Hepatocyte (in vitro differentiated cells): ENCODE data around the gene KRT7. TPM values are rescaled to one million over a fixed set of nuclear protein-coding genes. Genes with fewer than 3 reads are reported as not detected.
"Not testable (repeated sequence)": the region's sequence is repeated elsewhere in the genome, so short reads cannot be mapped to it uniquely, and the experiment has no call there.

Experiments
- DNase-seq: peaks from one replicate; pipeline ENCODE4 v3.0.0-alpha.2; 2016; ENCODE audit warnings: low spot score
- H2AFZ ChIP-seq: fragments of 200-600 bp; sonication (generic); 2 replicates; pipeline ENCODE4 v1.6.0; 2016; ENCODE audit warnings: antibody characterized with exemption, mild to moderate bottlenecking
- H3K27ac ChIP-seq: fragments of 200-600 bp; sonication (generic); 2 replicates; pipeline ENCODE4 v1.5.1; 2016; ENCODE audit warnings: mild to moderate bottlenecking
- H3K27me3 ChIP-seq: fragments of 200-600 bp; sonication (generic); 2 replicates; pipeline ENCODE4 v1.6.1; 2016
- H3K36me3 ChIP-seq: fragments of 200-600 bp; sonication (generic); replicated peaks from 2 replicates; pipeline ENCODE4 v1.5.1; 2016; ENCODE audit warnings: low read depth; ENCODE audit not compliant: insufficient read depth
- H3K4me1 ChIP-seq: fragments of 200-600 bp; sonication (generic); 2 replicates; pipeline ENCODE4 v1.5.1; 2016; ENCODE audit warnings: mild to moderate bottlenecking, moderate library complexity; ENCODE audit not compliant: insufficient read depth
- H3K4me2 ChIP-seq: fragments of 200-600 bp; sonication (generic); 2 replicates; pipeline ENCODE4 v1.6.0; 2016
- H3K4me3 ChIP-seq: fragments of 200-600 bp; sonication (generic); 2 replicates; pipeline ENCODE4 v1.5.1; 2016; ENCODE audit warnings: mild to moderate bottlenecking
- H3K79me2 ChIP-seq: fragments of 200-600 bp; sonication (generic); 2 replicates; pipeline ENCODE4 v1.6.0; 2017; ENCODE audit warnings: mild to moderate bottlenecking
- H3K9me2 ChIP-seq: fragments of 200-600 bp; sonication (generic); replicated peaks from 2 replicates; pipeline ENCODE4 v1.6.0; 2017; ENCODE audit warnings: mild to moderate bottlenecking; ENCODE audit not compliant: insufficient read depth
- H3K9me3 ChIP-seq: fragments of 200-600 bp; sonication (generic); 2 replicates; pipeline ENCODE4 v1.5.1; 2016; ENCODE audit warnings: low read depth, mild to moderate bottlenecking
- H4K20me1 ChIP-seq: fragments of 200-600 bp; sonication (generic); 2 replicates; pipeline ENCODE4 v1.6.0; 2016; ENCODE audit warnings: mild to moderate bottlenecking; ENCODE audit not compliant: insufficient read depth, poor library complexity, severe bottlenecking
- CTCF ChIP-seq: fragments of 200-600 bp; sonication (generic); IDR thresholded peaks from 2 replicates; pipeline ENCODE4 v1.5.1; 2016; ENCODE audit warnings: antibody characterized with exemption, mild to moderate bottlenecking; ENCODE audit not compliant: poor library complexity
- EZH2 ChIP-seq: fragments of 200-600 bp; sonication (generic); IDR thresholded peaks from 2 replicates; pipeline ENCODE4 v1.6.1; 2016; ENCODE audit warnings: antibody characterized with exemption, mild to moderate bottlenecking, borderline replicate concordance
- EZH2phosphoT487 ChIP-seq: fragments of 200-600 bp; sonication (generic); IDR thresholded peaks from one replicate; pipeline ENCODE4 v1.6.1; 2018; ENCODE audit warnings: antibody characterized with exemption, mild to moderate bottlenecking, low read depth, moderate library complexity; ENCODE audit not compliant: unreplicated experiment, severe bottlenecking
- WGBS: methylation state at CpG from one replicate; pipeline ENCODE4 v1.1.6; 2016; ENCODE audit warnings: low lambda C conversion rate; ENCODE audit errors: missing lambda C conversion rate; 5-methylcytosine and 5-hydroxymethylcytosine counted together
- polyA plus RNA-seq: library from polyadenylated mRNA; unstranded; fragments of >200 nt; fragmentation: Nextera tagmentation; extraction: Ambion mirVana; gene quantifications from 2 replicates; pipeline ENCODE4 v1.2.1, GENCODE V29; 2016
- total RNA-seq: library from RNA; depleted of rRNA; stranded (reverse); fragments of >200 nt; gene quantifications from 2 replicates; pipeline ENCODE4 v1.2.3, GENCODE V29; 2014

KRT7 gene
- total and polyA plus RNA-seq, 2 experiments from 2014 or later: 27.1 to 33.3 TPM

DNA sequence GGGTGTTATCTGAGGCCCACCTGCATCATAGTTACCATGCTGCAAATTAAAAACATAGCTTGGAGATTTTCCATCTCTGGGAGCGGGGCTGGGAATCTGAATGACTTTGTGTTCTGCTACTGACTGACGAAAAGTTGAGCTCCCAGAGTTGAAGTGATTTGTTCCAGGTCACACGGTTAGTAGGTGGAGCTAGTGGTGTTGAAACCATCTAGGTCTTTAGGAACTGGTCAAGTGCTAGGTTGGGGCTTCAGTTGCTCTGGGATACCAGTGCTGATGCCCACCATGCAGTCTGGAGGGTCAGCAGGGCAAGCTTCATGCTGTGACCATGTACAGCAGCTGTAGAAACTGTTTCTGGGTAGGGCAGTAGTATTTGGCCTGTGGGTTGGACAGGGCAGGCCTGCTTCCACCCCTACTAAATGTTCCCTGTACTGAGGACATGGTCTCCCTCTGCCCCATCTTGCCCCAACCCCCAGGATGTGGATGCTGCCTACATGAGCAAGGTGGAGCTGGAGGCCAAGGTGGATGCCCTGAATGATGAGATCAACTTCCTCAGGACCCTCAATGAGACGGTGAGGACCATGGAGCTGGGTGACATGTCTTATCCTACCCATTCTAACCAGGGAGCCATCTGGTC is 5.3 kb downstream of the KRT7 start:
- no peak overlapping the region for H3K4me3 ChIP-seq
- H3K4me1 ChIP-seq: peaks cover 30% of the 10 kb centered on the region
- no peaks in the 10 kb centered on the region for H3K36me3 ChIP-seq
- H3K9me3 ChIP-seq: no peaks in the 10 kb centered on the region
- H3K79me2 ChIP-seq: no peaks in the 10 kb centered on the region
- WGBS: 86% methylated on average over 4 of the region's 4 CpGs
- H3K27ac ChIP-seq: no peak overlapping the region
- no peak overlapping the region for H2AFZ ChIP-seq
- H3K9me2 ChIP-seq: no peaks in the 10 kb centered on the region
- no peaks in the 10 kb centered on the region for H4K20me1 ChIP-seq
- no peak for TF ChIP-seq EZH2phosphoT487
- no peak for TF ChIP-seq EZH2
- no peak for TF ChIP-seq CTCF
- H3K4me2 ChIP-seq: no peak overlapping the region
- DNase-seq: no peak
- H3K27me3 ChIP-seq: peaks cover 5% of the 10 kb centered on the region

GRCh38 chr12:52238916-52239646 is 6.0 kb downstream of the KRT7 start:
- Histone ChIP-seq H3K4me3 (no peak overlapping the region), H3K27ac (peak overlapping the region; percentile 37), H3K4me1 (peaks cover 34% of the 10 kb centered on the region), H3K36me3 (no peaks in the 10 kb centered on the region), H3K9me3 (no peaks in the 10 kb centered on the region), H3K4me2 (no peak overlapping the region), H2AFZ (no peak overlapping the region), H3K27me3 (no peaks in the 10 kb centered on the region), H3K79me2 (no peaks in the 10 kb centered on the region), H4K20me1 (no peaks in the 10 kb centered on the region), H3K9me2 (no peaks in the 10 kb centered on the region)
- WGBS: 70% methylated on average over 7 of the region's 7 CpGs
- no peak for DNase-seq
- TF ChIP-seq EZH2 (no peak), EZH2phosphoT487 (no peak), CTCF (no peak)

DNA sequence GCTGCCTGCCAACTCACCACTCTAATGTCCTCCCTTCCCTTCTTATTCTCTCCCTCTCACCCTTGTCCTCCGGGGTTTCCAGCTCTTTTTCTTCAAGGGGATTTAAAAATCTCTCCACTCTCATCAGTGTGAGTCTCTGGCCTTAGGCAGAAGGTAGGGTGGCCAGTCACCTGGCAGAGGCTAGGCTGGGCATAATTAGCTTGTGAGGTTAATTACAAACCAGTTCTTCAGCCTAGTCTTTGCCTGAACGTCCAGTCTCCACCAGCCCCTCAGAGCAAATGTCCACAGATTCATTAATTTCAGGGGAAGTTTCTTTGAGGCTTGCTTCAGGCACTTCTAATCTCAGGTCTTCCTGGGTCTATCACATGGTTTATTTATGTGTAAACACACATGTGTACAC is 6.7 kb downstream of the KRT7 start:
- peaks cover 41% of the 10 kb centered on the region for H3K4me1 ChIP-seq
- no peaks in the 10 kb centered on the region for H4K20me1 ChIP-seq
- H2AFZ ChIP-seq: no peak overlapping the region
- no peaks in the 10 kb centered on the region for H3K9me2 ChIP-seq
- no peak overlapping the region for H3K4me3 ChIP-seq
- H3K27ac ChIP-seq: peak overlapping the region; percentile 37
- no peak overlapping the region for H3K4me2 ChIP-seq
- no peak for DNase-seq
- TF ChIP-seq CTCF (no peak), EZH2phosphoT487 (no peak), EZH2 (no peak)
- no peaks in the 10 kb centered on the region for H3K36me3 ChIP-seq
- H3K9me3 ChIP-seq: no peaks in the 10 kb centered on the region
- H3K79me2 ChIP-seq: no peaks in the 10 kb centered on the region
- WGBS: 53% methylated on average over 2 of the region's 2 CpGs
- H3K27me3 ChIP-seq: no peaks in the 10 kb centered on the region

DNA sequence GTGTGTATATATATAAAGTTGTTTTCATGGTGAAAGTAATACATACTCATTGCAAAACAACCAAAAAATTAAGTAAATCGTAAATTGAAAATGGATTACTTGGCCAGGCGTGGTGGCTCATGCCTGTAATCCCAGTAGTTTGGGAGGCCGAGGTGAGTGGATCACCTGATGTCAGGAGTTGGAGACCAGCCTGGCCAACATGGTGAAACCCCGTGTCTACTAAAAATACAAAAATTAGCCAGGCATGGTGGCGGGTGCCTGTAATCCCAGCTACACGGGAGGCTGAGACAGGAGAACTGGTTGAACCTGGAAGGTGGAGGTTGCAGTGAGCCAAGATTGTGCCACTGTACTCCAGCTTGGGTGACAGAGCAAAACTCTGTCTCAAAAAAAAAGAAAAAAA is 7.2 kb downstream of the KRT7 start:
- H3K9me2 ChIP-seq, H3K4me3 ChIP-seq, H3K27ac ChIP-seq, H4K20me1 ChIP-seq, H3K27me3 ChIP-seq, DNase-seq, H2AFZ ChIP-seq, H3K79me2 ChIP-seq, H3K4me2 ChIP-seq, H3K9me3 ChIP-seq, H3K36me3 ChIP-seq: not testable (repeated sequence)
- H3K4me1 ChIP-seq: peaks cover 40% of the 10 kb centered on the region
- 84% methylated on average over 6 of the region's 6 CpGs for WGBS
